WTC11 (cell line): ENCODE results near the gene PRKAG2. TPM values are rescaled to one million over a fixed set of nuclear protein-coding genes. Genes with fewer than 3 reads are reported as not detected.

ENCODE experiments used
- ATAC-seq: fragments of 200-7000 bp; cut with Tn5 transposase; 2 replicates; pipeline ENCODE4 v1.10.0; 2021; ENCODE audit warnings: mild to moderate bottlenecking, moderate library complexity
- CTCF ChIA-PET: fragments of 300-600 bp; sonication (Branson Sonifier 250); formaldehyde crosslinking; loops from one replicate; lab custom pipeline; 2021; ENCODE audit warnings: antibody characterized with exemption; lab: Charles Lee
- POLR2A ChIA-PET: fragments of 350-600 bp; sonication (Branson Sonifier 250); formaldehyde crosslinking; loops from one replicate; lab custom pipeline; 2021; ENCODE audit warnings: antibody characterized with exemption; lab: Charles Lee
- DNase-seq: peaks from one replicate; pipeline ENCODE4 v3.0.0; 2021; ENCODE audit warnings: low spot score
- H3K27ac Mint-ChIP-seq: 2 replicates; pipeline ENCODE4 v1.8.0; 2021; ENCODE audit warnings: mixed read lengths
- H3K27me3 Mint-ChIP-seq: 2 replicates; pipeline ENCODE4 v1.8.0; 2021; ENCODE audit warnings: low read depth, mild to moderate bottlenecking, moderate library complexity, mixed read lengths
- H3K36me3 Mint-ChIP-seq: 2 replicates; pipeline ENCODE4 v1.8.0; 2021; ENCODE audit warnings: mixed read lengths
- H3K4me1 Mint-ChIP-seq: 2 replicates; pipeline ENCODE4 v1.8.0; 2022; ENCODE audit warnings: mixed read lengths
- H3K4me3 Mint-ChIP-seq: 2 replicates; pipeline ENCODE4 v1.8.0; 2021; ENCODE audit warnings: mild to moderate bottlenecking, moderate library complexity, mixed read lengths
- H3K9me3 Mint-ChIP-seq: 2 replicates; pipeline ENCODE4 v1.8.0; 2021; ENCODE audit warnings: mixed read lengths
- CBFB ChIP-seq: sonication (generic); formaldehyde crosslinking; IDR thresholded peaks from 2 replicates; pipeline ENCODE4 v1.8.1; 2022; ENCODE audit warnings: mild to moderate bottlenecking, low read depth, missing genetic modification reagents
- CREB1 ChIP-seq: sonication (generic); formaldehyde crosslinking; IDR thresholded peaks from 2 replicates; pipeline ENCODE4 v1.8.0; 2023; ENCODE audit warnings: mild to moderate bottlenecking, missing genetic modification reagents
- MAX ChIP-seq: sonication (generic); formaldehyde crosslinking; IDR thresholded peaks from 2 replicates; pipeline ENCODE4 v1.8.0; 2022; ENCODE audit warnings: mild to moderate bottlenecking, missing genetic modification reagents
- MYBL2 ChIP-seq: sonication (generic); formaldehyde crosslinking; IDR thresholded peaks from 2 replicates; pipeline ENCODE4 v1.8.1; 2023; ENCODE audit warnings: mild to moderate bottlenecking, moderate library complexity, missing genetic modification reagents
- NFATC4 ChIP-seq: fragments of 250-450 bp; sonication (Bioruptor Pico); IDR thresholded peaks from 2 replicates; pipeline ENCODE4 v1.9.0; 2021; ENCODE audit warnings: mild to moderate bottlenecking
- NFE2L1 ChIP-seq: sonication (generic); formaldehyde crosslinking; IDR thresholded peaks from 2 replicates; pipeline ENCODE4 v1.8.1; 2023; ENCODE audit warnings: missing genetic modification reagents
- OVOL2 ChIP-seq: fragments of 250-450 bp; sonication (Bioruptor Pico); IDR thresholded peaks from 2 replicates; pipeline ENCODE4 v1.9.0; 2021; ENCODE audit warnings: mild to moderate bottlenecking, borderline replicate concordance
- RORB ChIP-seq: fragments of 250-450 bp; sonication (Bioruptor Pico); IDR thresholded peaks from 2 replicates; pipeline ENCODE4 v1.9.0; 2021; ENCODE audit warnings: mild to moderate bottlenecking
- STAT6 ChIP-seq: sonication (generic); formaldehyde crosslinking; conservative IDR thresholded peaks from 2 replicates; pipeline ENCODE4 v1.8.1; 2023; ENCODE audit warnings: mild to moderate bottlenecking, low read depth, missing genetic modification reagents, moderate library complexity
- TEAD4 ChIP-seq: sonication (generic); formaldehyde crosslinking; IDR thresholded peaks from 2 replicates; pipeline ENCODE4 v1.8.0; 2022; ENCODE audit warnings: mild to moderate bottlenecking, missing genetic modification reagents
- ZNF232 ChIP-seq: sonication (generic); formaldehyde crosslinking; IDR thresholded peaks from 2 replicates; pipeline ENCODE4 v1.8.0; 2022; ENCODE audit warnings: mild to moderate bottlenecking, missing genetic modification reagents
- ZNF317 ChIP-seq: sonication (generic); formaldehyde crosslinking; IDR thresholded peaks from 2 replicates; pipeline ENCODE4 v1.8.1; 2023; ENCODE audit warnings: low read depth, mild to moderate bottlenecking, moderate library complexity, missing genetic modification reagents, borderline replicate concordance
- ZNF396 ChIP-seq: fragments of 250-450 bp; sonication (Bioruptor Pico); IDR thresholded peaks from 2 replicates; pipeline ENCODE4 v1.8.0; 2021; ENCODE audit warnings: mild to moderate bottlenecking, moderate library complexity, borderline replicate concordance
- ZNF671 ChIP-seq: fragments of 250-450 bp; sonication (Bioruptor Pico); IDR thresholded peaks from 2 replicates; pipeline ENCODE4 v1.8.0; 2021; ENCODE audit warnings: mild to moderate bottlenecking
- total RNA-seq: library from RNA; stranded (reverse); gene quantifications from 3 replicates; pipeline ENCODE4 v1.2.3, GENCODE V29; 2021
- TF ChIP-seq, protein P1 (sequence below): sonication (generic); formaldehyde crosslinking; IDR thresholded peaks from 2 replicates; pipeline ENCODE4 v1.8.1; 2023; ENCODE audit warnings: mild to moderate bottlenecking, missing genetic modification reagents, moderate library complexity
- TF ChIP-seq, protein P2 (sequence below): fragments of 200-600 bp; IDR thresholded peaks from 2 replicates; pipeline ENCODE4 v1.8.0; 2022; ENCODE audit warnings: antibody characterized with exemption
- TF ChIP-seq, protein P3 (sequence below): sonication (generic); formaldehyde crosslinking; IDR thresholded peaks from 2 replicates; pipeline ENCODE4 v1.8.1; 2022; ENCODE audit warnings: mild to moderate bottlenecking, missing genetic modification reagents, moderate library complexity, borderline replicate concordance
- TF ChIP-seq, protein P4 (sequence below): sonication (generic); formaldehyde crosslinking; IDR thresholded peaks from 2 replicates; pipeline ENCODE4 v1.8.1; 2022; ENCODE audit warnings: mild to moderate bottlenecking, moderate library complexity, missing genetic modification reagents
- TF ChIP-seq, protein P5 (sequence below): sonication (generic); formaldehyde crosslinking; IDR thresholded peaks from 2 replicates; pipeline ENCODE4 v1.8.1; 2022; ENCODE audit warnings: low read depth, missing genetic modification reagents, borderline replicate concordance
- TF ChIP-seq, protein P6 (sequence below): sonication (generic); formaldehyde crosslinking; IDR thresholded peaks from 2 replicates; pipeline ENCODE4 v1.8.0; 2023; ENCODE audit warnings: mild to moderate bottlenecking, missing genetic modification reagents
- TF ChIP-seq, protein P7 (sequence below): sonication (generic); formaldehyde crosslinking; IDR thresholded peaks from 2 replicates; pipeline ENCODE4 v1.8.1; 2023; ENCODE audit warnings: mild to moderate bottlenecking, moderate library complexity, missing genetic modification reagents

PRKAG2 gene
- total RNA-seq, 1 experiment from 2014 or later: 20.3 TPM

DNA sequence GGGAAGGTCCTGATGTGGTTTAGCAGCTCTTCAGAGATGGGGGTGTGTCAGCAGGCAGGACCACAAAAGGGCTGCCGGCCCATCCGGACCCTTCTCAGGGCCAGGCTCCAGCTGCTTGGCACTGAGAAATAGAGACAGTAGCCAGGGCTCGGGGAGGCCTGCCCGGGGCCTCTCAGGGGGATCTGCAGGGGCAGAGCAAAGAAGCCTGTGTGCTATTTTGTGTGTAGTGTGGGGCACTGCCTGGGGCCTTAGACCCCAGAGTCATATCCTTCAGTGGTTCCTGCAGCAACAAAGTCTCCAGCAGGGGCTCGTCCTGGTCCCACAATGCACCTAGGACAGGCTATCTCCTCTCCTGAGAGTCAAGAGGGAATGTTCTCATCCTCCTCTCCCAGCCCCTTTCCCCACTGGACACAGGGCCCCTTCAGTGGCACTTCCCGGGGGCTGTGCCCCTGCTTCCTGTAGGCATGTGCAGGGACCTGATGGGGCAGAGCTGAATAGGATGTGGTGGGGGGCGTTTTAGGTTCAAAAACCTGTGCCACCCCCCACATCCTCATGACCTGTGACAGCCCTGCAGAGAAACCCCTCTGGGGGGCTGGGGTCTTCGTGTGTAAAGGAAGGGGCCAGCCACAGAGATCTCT, 197.7 kb downstream of the PRKAG2 start:
- H3K4me3 Mint-ChIP-seq: no peak overlapping the region
- no peaks in the 10 kb centered on the region for H3K9me3 Mint-ChIP-seq
- ATAC-seq: no peak
- ChIA-PET CTCF (interaction anchor here (0.7 kb wide), 1 partner anchor 17 kb away, joined by 3 read pairs; no protein-coding TSS in a partner anchor), POLR2A (no interaction called here)
- DNase-seq: no peak
- H3K27ac Mint-ChIP-seq: no peak overlapping the region
- H3K4me1 Mint-ChIP-seq: peaks cover 7% of the 10 kb centered on the region
- no peaks in the 10 kb centered on the region for H3K36me3 Mint-ChIP-seq
- no peaks in the 10 kb centered on the region for H3K27me3 Mint-ChIP-seq
- TF ChIP-seq, protein P1, sequence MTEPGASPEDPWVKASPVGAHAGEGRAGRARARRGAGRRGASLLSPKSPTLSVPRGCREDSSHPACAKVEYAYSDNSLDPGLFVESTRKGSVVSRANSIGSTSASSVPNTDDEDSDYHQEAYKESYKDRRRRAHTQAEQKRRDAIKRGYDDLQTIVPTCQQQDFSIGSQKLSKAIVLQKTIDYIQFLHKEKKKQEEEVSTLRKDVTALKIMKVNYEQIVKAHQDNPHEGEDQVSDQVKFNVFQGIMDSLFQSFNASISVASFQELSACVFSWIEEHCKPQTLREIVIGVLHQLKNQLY (CRISPR knock-in tag): no peak
- TF ChIP-seq CREB1 (no peak), TEAD4 (CRISPR knock-in tag) (no peak), RORB (CRISPR knock-in tag) (no peak), NFATC4 (no peak), ZNF671 (CRISPR knock-in tag) (no peak), NFE2L1 (no peak), ZNF232 (no peak), OVOL2 (CRISPR knock-in tag) (no peak), ZNF317 (CRISPR knock-in tag) (no peak), ZNF396 (CRISPR knock-in tag) (no peak), CBFB (no peak)
- TF ChIP-seq, protein P2, sequence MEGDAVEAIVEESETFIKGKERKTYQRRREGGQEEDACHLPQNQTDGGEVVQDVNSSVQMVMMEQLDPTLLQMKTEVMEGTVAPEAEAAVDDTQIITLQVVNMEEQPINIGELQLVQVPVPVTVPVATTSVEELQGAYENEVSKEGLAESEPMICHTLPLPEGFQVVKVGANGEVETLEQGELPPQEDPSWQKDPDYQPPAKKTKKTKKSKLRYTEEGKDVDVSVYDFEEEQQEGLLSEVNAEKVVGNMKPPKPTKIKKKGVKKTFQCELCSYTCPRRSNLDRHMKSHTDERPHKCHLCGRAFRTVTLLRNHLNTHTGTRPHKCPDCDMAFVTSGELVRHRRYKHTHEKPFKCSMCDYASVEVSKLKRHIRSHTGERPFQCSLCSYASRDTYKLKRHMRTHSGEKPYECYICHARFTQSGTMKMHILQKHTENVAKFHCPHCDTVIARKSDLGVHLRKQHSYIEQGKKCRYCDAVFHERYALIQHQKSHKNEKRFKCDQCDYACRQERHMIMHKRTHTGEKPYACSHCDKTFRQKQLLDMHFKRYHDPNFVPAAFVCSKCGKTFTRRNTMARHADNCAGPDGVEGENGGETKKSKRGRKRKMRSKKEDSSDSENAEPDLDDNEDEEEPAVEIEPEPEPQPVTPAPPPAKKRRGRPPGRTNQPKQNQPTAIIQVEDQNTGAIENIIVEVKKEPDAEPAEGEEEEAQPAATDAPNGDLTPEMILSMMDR: no peak
- TF ChIP-seq, protein P3, sequence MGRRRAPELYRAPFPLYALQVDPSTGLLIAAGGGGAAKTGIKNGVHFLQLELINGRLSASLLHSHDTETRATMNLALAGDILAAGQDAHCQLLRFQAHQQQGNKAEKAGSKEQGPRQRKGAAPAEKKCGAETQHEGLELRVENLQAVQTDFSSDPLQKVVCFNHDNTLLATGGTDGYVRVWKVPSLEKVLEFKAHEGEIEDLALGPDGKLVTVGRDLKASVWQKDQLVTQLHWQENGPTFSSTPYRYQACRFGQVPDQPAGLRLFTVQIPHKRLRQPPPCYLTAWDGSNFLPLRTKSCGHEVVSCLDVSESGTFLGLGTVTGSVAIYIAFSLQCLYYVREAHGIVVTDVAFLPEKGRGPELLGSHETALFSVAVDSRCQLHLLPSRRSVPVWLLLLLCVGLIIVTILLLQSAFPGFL (CRISPR knock-in tag): no peak
- TF ChIP-seq, protein P4, sequence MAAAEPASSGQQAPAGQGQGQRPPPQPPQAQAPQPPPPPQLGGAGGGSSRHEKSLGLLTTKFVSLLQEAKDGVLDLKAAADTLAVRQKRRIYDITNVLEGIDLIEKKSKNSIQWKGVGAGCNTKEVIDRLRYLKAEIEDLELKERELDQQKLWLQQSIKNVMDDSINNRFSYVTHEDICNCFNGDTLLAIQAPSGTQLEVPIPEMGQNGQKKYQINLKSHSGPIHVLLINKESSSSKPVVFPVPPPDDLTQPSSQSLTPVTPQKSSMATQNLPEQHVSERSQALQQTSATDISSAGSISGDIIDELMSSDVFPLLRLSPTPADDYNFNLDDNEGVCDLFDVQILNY (CRISPR knock-in tag): no peak

DNA sequence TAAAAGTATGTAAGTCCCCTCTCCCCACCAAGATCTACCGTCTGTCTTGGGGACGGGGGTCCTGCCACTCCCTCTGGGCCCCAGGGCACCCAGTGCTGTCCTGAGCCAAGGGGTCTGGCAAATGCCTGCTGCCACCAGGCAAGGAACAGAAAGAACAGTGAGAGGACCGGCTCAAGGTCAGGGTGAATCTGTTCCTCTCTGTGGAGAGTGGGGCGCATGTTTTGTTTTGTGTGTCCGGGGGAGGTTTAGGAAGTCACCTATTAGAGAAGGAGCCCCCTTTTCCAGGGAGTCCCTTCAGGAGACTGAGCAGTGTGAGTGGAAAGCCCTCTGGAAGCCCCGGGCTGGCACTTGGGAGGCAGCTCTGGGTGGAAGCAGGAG, 198.7 kb downstream of the PRKAG2 start:
- TF ChIP-seq ZNF671 (CRISPR knock-in tag) (no peak), STAT6 (CRISPR knock-in tag) (no peak), MYBL2 (no peak), MAX (CRISPR knock-in tag) (no peak)
- TF ChIP-seq, protein P5, sequence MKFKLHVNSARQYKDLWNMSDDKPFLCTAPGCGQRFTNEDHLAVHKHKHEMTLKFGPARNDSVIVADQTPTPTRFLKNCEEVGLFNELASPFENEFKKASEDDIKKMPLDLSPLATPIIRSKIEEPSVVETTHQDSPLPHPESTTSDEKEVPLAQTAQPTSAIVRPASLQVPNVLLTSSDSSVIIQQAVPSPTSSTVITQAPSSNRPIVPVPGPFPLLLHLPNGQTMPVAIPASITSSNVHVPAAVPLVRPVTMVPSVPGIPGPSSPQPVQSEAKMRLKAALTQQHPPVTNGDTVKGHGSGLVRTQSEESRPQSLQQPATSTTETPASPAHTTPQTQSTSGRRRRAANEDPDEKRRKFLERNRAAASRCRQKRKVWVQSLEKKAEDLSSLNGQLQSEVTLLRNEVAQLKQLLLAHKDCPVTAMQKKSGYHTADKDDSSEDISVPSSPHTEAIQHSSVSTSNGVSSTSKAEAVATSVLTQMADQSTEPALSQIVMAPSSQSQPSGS (CRISPR knock-in tag): no peak
- TF ChIP-seq, protein P6, sequence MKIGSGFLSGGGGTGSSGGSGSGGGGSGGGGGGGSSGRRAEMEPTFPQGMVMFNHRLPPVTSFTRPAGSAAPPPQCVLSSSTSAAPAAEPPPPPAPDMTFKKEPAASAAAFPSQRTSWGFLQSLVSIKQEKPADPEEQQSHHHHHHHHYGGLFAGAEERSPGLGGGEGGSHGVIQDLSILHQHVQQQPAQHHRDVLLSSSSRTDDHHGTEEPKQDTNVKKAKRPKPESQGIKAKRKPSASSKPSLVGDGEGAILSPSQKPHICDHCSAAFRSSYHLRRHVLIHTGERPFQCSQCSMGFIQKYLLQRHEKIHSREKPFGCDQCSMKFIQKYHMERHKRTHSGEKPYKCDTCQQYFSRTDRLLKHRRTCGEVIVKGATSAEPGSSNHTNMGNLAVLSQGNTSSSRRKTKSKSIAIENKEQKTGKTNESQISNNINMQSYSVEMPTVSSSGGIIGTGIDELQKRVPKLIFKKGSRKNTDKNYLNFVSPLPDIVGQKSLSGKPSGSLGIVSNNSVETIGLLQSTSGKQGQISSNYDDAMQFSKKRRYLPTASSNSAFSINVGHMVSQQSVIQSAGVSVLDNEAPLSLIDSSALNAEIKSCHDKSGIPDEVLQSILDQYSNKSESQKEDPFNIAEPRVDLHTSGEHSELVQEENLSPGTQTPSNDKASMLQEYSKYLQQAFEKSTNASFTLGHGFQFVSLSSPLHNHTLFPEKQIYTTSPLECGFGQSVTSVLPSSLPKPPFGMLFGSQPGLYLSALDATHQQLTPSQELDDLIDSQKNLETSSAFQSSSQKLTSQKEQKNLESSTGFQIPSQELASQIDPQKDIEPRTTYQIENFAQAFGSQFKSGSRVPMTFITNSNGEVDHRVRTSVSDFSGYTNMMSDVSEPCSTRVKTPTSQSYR (CRISPR knock-in tag): no peak
- TF ChIP-seq, protein P7, sequence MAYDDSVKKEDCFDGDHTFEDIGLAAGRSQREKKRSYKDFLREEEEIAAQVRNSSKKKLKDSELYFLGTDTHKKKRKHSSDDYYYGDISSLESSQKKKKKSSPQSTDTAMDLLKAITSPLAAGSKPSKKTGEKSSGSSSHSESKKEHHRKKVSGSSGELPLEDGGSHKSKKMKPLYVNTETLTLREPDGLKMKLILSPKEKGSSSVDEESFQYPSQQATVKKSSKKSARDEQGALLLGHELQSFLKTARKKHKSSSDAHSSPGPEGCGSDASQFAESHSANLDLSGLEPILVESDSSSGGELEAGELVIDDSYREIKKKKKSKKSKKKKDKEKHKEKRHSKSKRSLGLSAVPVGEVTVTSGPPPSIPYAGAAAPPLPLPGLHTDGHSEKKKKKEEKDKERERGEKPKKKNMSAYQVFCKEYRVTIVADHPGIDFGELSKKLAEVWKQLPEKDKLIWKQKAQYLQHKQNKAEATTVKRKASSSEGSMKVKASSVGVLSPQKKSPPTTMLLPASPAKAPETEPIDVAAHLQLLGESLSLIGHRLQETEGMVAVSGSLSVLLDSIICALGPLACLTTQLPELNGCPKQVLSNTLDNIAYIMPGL (CRISPR knock-in tag): no peak
- ChIA-PET POLR2A (no interaction called here), CTCF (interaction anchor here (0.7 kb wide), 1 partner anchor 18 kb away, joined by 3 read pairs; no protein-coding TSS in a partner anchor)
- H3K9me3 Mint-ChIP-seq: no peaks in the 10 kb centered on the region
- no peak overlapping the region for H3K27ac Mint-ChIP-seq
- DNase-seq (no peak), ATAC-seq (no peak)
- no peaks in the 10 kb centered on the region for H3K27me3 Mint-ChIP-seq
- no peaks in the 10 kb centered on the region for H3K36me3 Mint-ChIP-seq
- H3K4me3 Mint-ChIP-seq: no peak overlapping the region
- peaks cover 7% of the 10 kb centered on the region for H3K4me1 Mint-ChIP-seq
